ENCODE measurements around the gene IFT27.

DNA sequence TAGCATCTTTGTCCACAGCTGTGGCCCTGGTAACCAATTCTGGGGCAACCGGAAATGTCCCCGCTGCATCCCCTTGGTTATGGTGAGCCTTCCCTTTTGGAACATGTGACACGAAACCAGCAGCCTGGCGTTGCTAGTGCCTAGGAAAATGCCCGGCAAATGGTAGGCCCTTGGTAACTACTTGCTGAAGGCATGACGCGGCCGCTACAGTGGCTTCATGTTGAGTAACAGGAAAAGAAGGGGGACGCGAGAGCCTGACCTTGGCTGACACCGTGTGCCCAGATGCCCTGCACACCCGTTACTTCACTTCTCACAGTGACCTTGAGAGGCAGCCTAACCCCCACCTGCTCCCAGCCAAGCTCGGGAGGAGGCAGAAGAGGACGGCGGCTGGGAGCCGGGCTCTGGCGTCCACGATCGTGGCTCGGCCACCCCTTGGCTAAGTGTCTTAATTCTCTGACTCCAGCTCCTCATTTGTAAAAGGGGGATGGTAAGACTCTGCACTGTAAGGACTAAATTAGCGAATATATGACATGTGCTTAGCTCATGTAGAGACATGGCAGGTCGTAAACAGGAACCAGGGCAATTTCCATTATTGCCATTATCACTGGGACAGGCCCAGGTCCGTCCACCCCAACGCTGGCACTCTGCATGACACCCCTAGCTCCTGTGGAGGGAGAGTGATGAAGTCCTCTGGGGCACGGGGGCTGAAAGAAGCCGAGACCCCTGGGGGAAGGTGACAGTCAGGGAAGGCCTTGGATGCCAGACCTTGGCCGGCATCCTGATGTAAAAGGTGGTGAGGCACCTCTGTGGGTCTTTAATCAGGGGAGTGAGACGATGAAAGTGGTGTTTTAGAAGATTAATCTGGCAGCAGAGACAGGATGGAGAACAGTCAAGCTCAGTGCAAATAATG, 18.9 kb downstream of the IFT27 start:
- TF ChIP-seq, protein P1, sequence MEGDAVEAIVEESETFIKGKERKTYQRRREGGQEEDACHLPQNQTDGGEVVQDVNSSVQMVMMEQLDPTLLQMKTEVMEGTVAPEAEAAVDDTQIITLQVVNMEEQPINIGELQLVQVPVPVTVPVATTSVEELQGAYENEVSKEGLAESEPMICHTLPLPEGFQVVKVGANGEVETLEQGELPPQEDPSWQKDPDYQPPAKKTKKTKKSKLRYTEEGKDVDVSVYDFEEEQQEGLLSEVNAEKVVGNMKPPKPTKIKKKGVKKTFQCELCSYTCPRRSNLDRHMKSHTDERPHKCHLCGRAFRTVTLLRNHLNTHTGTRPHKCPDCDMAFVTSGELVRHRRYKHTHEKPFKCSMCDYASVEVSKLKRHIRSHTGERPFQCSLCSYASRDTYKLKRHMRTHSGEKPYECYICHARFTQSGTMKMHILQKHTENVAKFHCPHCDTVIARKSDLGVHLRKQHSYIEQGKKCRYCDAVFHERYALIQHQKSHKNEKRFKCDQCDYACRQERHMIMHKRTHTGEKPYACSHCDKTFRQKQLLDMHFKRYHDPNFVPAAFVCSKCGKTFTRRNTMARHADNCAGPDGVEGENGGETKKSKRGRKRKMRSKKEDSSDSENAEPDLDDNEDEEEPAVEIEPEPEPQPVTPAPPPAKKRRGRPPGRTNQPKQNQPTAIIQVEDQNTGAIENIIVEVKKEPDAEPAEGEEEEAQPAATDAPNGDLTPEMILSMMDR (conservative IDR thresholded peaks at IDR 0.05) = no peak
- no peak for TF ChIP-seq EZH2 (IDR thresholded peaks at IDR 0.05; ENCODE audit: low read depth)
